HepG2 (cell line): Measurements from ENCODE around the gene DYSF. TPM values are rescaled to one million over a fixed set of nuclear protein-coding genes. Genes with fewer than 3 reads are reported as not detected.

Source experiments
- ATAC-seq: fragments of 200-7000 bp; cut with Tn5 transposase; 3 replicates; pipeline ENCODE4 v1.9.1; 2020; ENCODE audit warnings: mild to moderate bottlenecking, moderate library complexity
- BruUV-seq: library from RNA; stranded (reverse); fragments of 400-500 nt; replicated peaks from 2 replicates; lab custom pipeline; 2021; lab: Mats Ljungman, UMichigan
- CTCF ChIA-PET: fragments of 300-600 bp; formaldehyde crosslinking; extraction: SDS; loops from one replicate; lab custom pipeline; 2021; ENCODE audit warnings: low total read pairs, inconsistent platforms, low intra/inter-chr PET ratio; lab: Yijun Ruan, JAX
- POLR2A ChIA-PET: fragments of 350-600 bp; sonication (Branson Sonifier 250); formaldehyde crosslinking; loops from one replicate; lab custom pipeline; 2020; ENCODE audit warnings: antibody characterized with exemption, inconsistent platforms; lab: Yijun Ruan, JAX
- DNase-seq: peaks from one replicate; pipeline ENCODE4 v3.0.0-alpha.2; 2015; ENCODE audit warnings: low spot score
- FAIRE-seq: peaks from 3 replicates; lab custom pipeline; 2011; peaks lifted over from hg19 to GRCh38; lab: Jason Lieb, UNC
- H2AFZ ChIP-seq: one replicate; pipeline ENCODE4 v1.6.1; 2011; ENCODE audit warnings: low read length, inconsistent platforms
- H3K27ac ChIP-seq: fragments of 300-600 bp; 3 replicates; pipeline ENCODE4 v1.8.0; 2011; ENCODE audit warnings: mixed run types, mild to moderate bottlenecking, mixed read lengths, low read length, inconsistent platforms; ENCODE audit not compliant: insufficient read depth; ENCODE audit errors: extremely low read length
- H3K27me3 ChIP-seq, 2 experiments: fragments of 200-600 bp in 1 of 2; 2 replicates in 1 of 2; 3 replicates in 1 of 2; pipeline versions ENCODE4 v1.6.0 to v1.8.0; 2011; ENCODE audit warnings: low read length in 2 of 2, mild to moderate bottlenecking in 2 of 2, moderate library complexity in 2 of 2, inconsistent platforms in 1 of 2; ENCODE audit not compliant: insufficient read depth in 2 of 2, control insufficient read depth in 1 of 2
- H3K36me3 ChIP-seq, 2 experiments: fragments of 200-600 bp in 1 of 2; replicated peaks in 1 of 2; 2 replicates in 1 of 2; 3 replicates in 1 of 2; pipeline versions ENCODE4 v1.5.1 to v1.8.0; 2011; ENCODE audit warnings: low read length in 2 of 2, inconsistent platforms in 1 of 2; ENCODE audit not compliant: insufficient read depth in 2 of 2, control insufficient read depth in 1 of 2
- H3K4me1 ChIP-seq: 2 replicates; pipeline ENCODE4 v1.5.1; 2012; ENCODE audit warnings: low read length, inconsistent platforms; ENCODE audit not compliant: insufficient read depth
- H3K4me2 ChIP-seq: 2 replicates; pipeline ENCODE4 v1.6.0; 2011; ENCODE audit warnings: low read depth, low read length, inconsistent platforms
- H3K4me3 ChIP-seq, 3 experiments: fragments of 200-600 bp in 1 of 3; sonication (generic), shearing (Covaris generic) in 1 of 3; replicated peaks in 1 of 3; 2 replicates each; pipeline ENCODE4 v1.5.1; 2011 to 2016; ENCODE audit warnings: low read length in 3 of 3, inconsistent platforms in 2 of 3, low read depth in 2 of 3, mild to moderate bottlenecking in 2 of 3, control low read depth in 1 of 3, mixed read lengths in 1 of 3; ENCODE audit not compliant: insufficient read depth in 1 of 3
- H3K79me2 ChIP-seq: one replicate; pipeline ENCODE4 v1.6.1; 2011; ENCODE audit warnings: low read length, inconsistent platforms; ENCODE audit not compliant: insufficient read depth
- H3K9ac ChIP-seq: 2 replicates; pipeline ENCODE4 v1.6.0; 2011; ENCODE audit warnings: mild to moderate bottlenecking, low read depth, low read length, inconsistent platforms; ENCODE audit not compliant: insufficient read depth
- H3K9me3 ChIP-seq: 2 replicates; pipeline ENCODE4 v1.5.1; 2012; ENCODE audit warnings: mild to moderate bottlenecking, low read length
- H4K20me1 ChIP-seq: 2 replicates; pipeline ENCODE4 v1.6.0; 2011; ENCODE audit warnings: inconsistent platforms, mild to moderate bottlenecking, low read length, moderate library complexity; ENCODE audit not compliant: insufficient read depth
- ATF7-NPFF ChIP-seq: sonication (generic); formaldehyde crosslinking; IDR thresholded peaks from 2 replicates; pipeline ENCODE4 v1.8.1; 2023; ENCODE audit warnings: mild to moderate bottlenecking, low read depth, missing genetic modification reagents, moderate library complexity
- BORCS8-MEF2B ChIP-seq: sonication (generic); formaldehyde crosslinking; IDR thresholded peaks from 2 replicates; pipeline ENCODE4 v1.8.0; 2022; ENCODE audit warnings: mild to moderate bottlenecking, missing genetic modification reagents
- CBFB ChIP-seq: sonication (generic); formaldehyde crosslinking; IDR thresholded peaks from 2 replicates; pipeline ENCODE4 v1.4.0; 2020; ENCODE audit warnings: missing genetic modification reagents
- GTF3A ChIP-seq: sonication (generic); formaldehyde crosslinking; conservative IDR thresholded peaks from 2 replicates; pipeline ENCODE4 v1.4.0; 2020; ENCODE audit warnings: mild to moderate bottlenecking, missing genetic modification reagents
- IRF1 ChIP-seq: sonication (generic); formaldehyde crosslinking; IDR thresholded peaks from 2 replicates; pipeline ENCODE4 v1.4.0; 2020; ENCODE audit warnings: low read depth, mild to moderate bottlenecking, missing genetic modification reagents
- NFE2 ChIP-seq: sonication (generic); formaldehyde crosslinking; IDR thresholded peaks from 2 replicates; pipeline ENCODE4 v1.4.0; 2020; ENCODE audit warnings: missing genetic modification reagents
- POGZ ChIP-seq: sonication (generic); formaldehyde crosslinking; IDR thresholded peaks from 2 replicates; pipeline ENCODE4 v1.4.0; 2020; ENCODE audit warnings: mild to moderate bottlenecking, missing genetic modification reagents
- RFXANK ChIP-seq: IDR thresholded peaks from 2 replicates; pipeline ENCODE4 v1.6.1; 2016
- SP5 ChIP-seq: IDR thresholded peaks from 2 replicates; pipeline ENCODE4 v1.6.1; 2016; ENCODE audit warnings: low read depth, borderline replicate concordance
- UBTF ChIP-seq: sonication (generic); formaldehyde crosslinking; IDR thresholded peaks from 2 replicates; pipeline ENCODE4 v1.4.0; 2020; ENCODE audit warnings: mild to moderate bottlenecking, missing genetic modification reagents
- ZEB1 ChIP-seq: IDR thresholded peaks from 2 replicates; pipeline ENCODE4 v1.6.1; 2012; ENCODE audit warnings: mild to moderate bottlenecking, low read depth, inconsistent platforms; ENCODE audit not compliant: insufficient replicate concordance
- ZNF143 ChIP-seq: sonication (generic); formaldehyde crosslinking; IDR thresholded peaks from 2 replicates; pipeline ENCODE4 v1.4.0; 2020; ENCODE audit warnings: missing genetic modification reagents
- ZNF318 ChIP-seq: sonication (generic); formaldehyde crosslinking; IDR thresholded peaks from 2 replicates; pipeline ENCODE4 v1.4.0; 2020; ENCODE audit warnings: mild to moderate bottlenecking, missing genetic modification reagents
- ZNF337 ChIP-seq: sonication (generic); formaldehyde crosslinking; IDR thresholded peaks from 2 replicates; pipeline ENCODE4 v1.5.1; 2020; ENCODE audit warnings: missing genetic modification reagents, low read depth, mild to moderate bottlenecking, borderline replicate concordance
- ZNF780A ChIP-seq: sonication (generic); formaldehyde crosslinking; IDR thresholded peaks from 2 replicates; pipeline ENCODE4 v1.8.0; 2022; ENCODE audit warnings: mild to moderate bottlenecking, missing genetic modification reagents, moderate library complexity
- WGBS: methylation state at CpG from one replicate; pipeline ENCODE4 v1.1.6; 2017; ENCODE audit warnings: low lambda C conversion rate; 5-methylcytosine and 5-hydroxymethylcytosine counted together
- in situ Hi-C: cut with HindIII; loops from 2 replicates; pipeline ENCODE4 v1.10.0; 2017; ENCODE audit warnings: low pct_unique_long_range_greater_than_20kb; ENCODE audit not compliant: extremely low pct_ligation_motif_present
- intact Hi-C: fragments of 100-400 bp; cut with micrococcal nuclease; formaldehyde crosslinking; loops from one replicate; pipeline ENCODE4 v1.10.0; 2022; ENCODE audit not compliant: unreplicated experiment
- polyA plus RNA-seq, 8 experiments: library from polyadenylated mRNA; depleted of rRNA in 3 of 8; stranded (reverse) in 7 of 8; unstranded in 1 of 8; fragments of >200 nt; fragmentation: Illumina TruSeq in 4 of 8; extraction: Trizol in 4 of 8; gene quantifications; 2 replicates each; pipeline versions ENCODE4 v1.2.1 to v1.2.3, GENCODE V29; 2011 to 2016; ENCODE audit warnings: low read depth in 4 of 8, missing spikeins in 1 of 8, mixed read lengths in 1 of 8; ENCODE audit not compliant: insufficient read depth in 1 of 8
- total RNA-seq, 5 experiments: library from RNA; depleted of rRNA; stranded (reverse); fragments of >200 nt; fragmentation: Illumina TruSeq; extraction: Trizol; gene quantifications; 2 replicates each; pipeline ENCODE4 v1.2.3, GENCODE V29; 2016; ENCODE audit warnings: low read depth in 1 of 5

Gene DYSF
- total and polyA plus RNA-seq, 2 of the 13 experiments (the other 11 are each of a cell fraction or from before 2014, with no cell fraction given) = 0.15 to 2.4 TPM

GRCh38 chr2:71526141-71526540 lies 72.8 kb downstream of the DYSF start:
- Histone ChIP-seq H3K9ac (no peak overlapping the region), H4K20me1 (no peaks in the 10 kb centered on the region), H2AFZ (no peak overlapping the region), H3K36me3 (no peaks in the 10 kb centered on the region), H3K4me1 (peaks cover 3% of the 10 kb centered on the region), H3K27ac (no peak overlapping the region), H3K4me2 (no peak overlapping the region), H3K79me2 (no peaks in the 10 kb centered on the region), H3K9me3 (no peaks in the 10 kb centered on the region), H3K4me3 (no peak overlapping the region), H3K27me3 (peaks cover 4 to 51% of the 10 kb centered on the region in 2 experiments; a peak in 4 of 5 replicates)
- CTCF ChIA-PET = no interaction called here
- ATAC-seq (no peak), FAIRE-seq (no peak), DNase-seq (no peak)
- in situ Hi-C loops = loop anchor here (25.0 kb wide), 2 partner anchors 1211 to 1336 kb away; no protein-coding TSS in a partner anchor
- intact Hi-C loops = no loop called here
- WGBS = 57% methylated on average over 17 of the region's 17 CpGs
- POLR2A ChIA-PET = no interaction called here
- no TSS peak for BruUV-seq
- TF ChIP-seq NFE2 (no peak), GTF3A (CRISPR knock-in tag) (no peak), RFXANK (CRISPR knock-in tag) (no peak), BORCS8-MEF2B (CRISPR knock-in tag) (no peak), ATF7-NPFF (CRISPR knock-in tag) (no peak), ZNF337 (CRISPR knock-in tag) (no peak), UBTF (no peak), ZNF318 (CRISPR knock-in tag) (no peak), ZEB1 (no peak), ZNF143 (CRISPR knock-in tag) (no peak), POGZ (CRISPR knock-in tag) (no peak), ZNF780A (no peak), SP5 (CRISPR knock-in tag) (no peak), CBFB (CRISPR knock-in tag) (no peak), IRF1 (CRISPR knock-in tag) (no peak)
